WTC11 (cell line): Measurements from ENCODE around the gene ASB8. TPM values are rescaled to one million over a fixed set of nuclear protein-coding genes. Genes with fewer than 3 reads are reported as not detected.

ENCODE experiments used
- ATAC-seq: fragments of 200-7000 bp; cut with Tn5 transposase; 2 replicates; pipeline ENCODE4 v1.10.0; 2021; ENCODE audit warnings: mild to moderate bottlenecking, moderate library complexity
- CTCF ChIA-PET: fragments of 300-600 bp; sonication (Branson Sonifier 250); formaldehyde crosslinking; loops from one replicate; lab custom pipeline; 2021; ENCODE audit warnings: antibody characterized with exemption; lab: Charles Lee
- POLR2A ChIA-PET: fragments of 350-600 bp; sonication (Branson Sonifier 250); formaldehyde crosslinking; loops from one replicate; lab custom pipeline; 2021; ENCODE audit warnings: antibody characterized with exemption; lab: Charles Lee
- DNase-seq: peaks from one replicate; pipeline ENCODE4 v3.0.0; 2021; ENCODE audit warnings: low spot score
- H3K27ac Mint-ChIP-seq: 2 replicates; pipeline ENCODE4 v1.8.0; 2021; ENCODE audit warnings: mixed read lengths
- H3K27me3 Mint-ChIP-seq: 2 replicates; pipeline ENCODE4 v1.8.0; 2021; ENCODE audit warnings: low read depth, mild to moderate bottlenecking, moderate library complexity, mixed read lengths
- H3K36me3 Mint-ChIP-seq: 2 replicates; pipeline ENCODE4 v1.8.0; 2021; ENCODE audit warnings: mixed read lengths
- H3K4me1 Mint-ChIP-seq: 2 replicates; pipeline ENCODE4 v1.8.0; 2022; ENCODE audit warnings: mixed read lengths
- H3K4me3 Mint-ChIP-seq: 2 replicates; pipeline ENCODE4 v1.8.0; 2021; ENCODE audit warnings: mild to moderate bottlenecking, moderate library complexity, mixed read lengths
- H3K9me3 Mint-ChIP-seq: 2 replicates; pipeline ENCODE4 v1.8.0; 2021; ENCODE audit warnings: mixed read lengths
- ELF4 ChIP-seq: sonication (generic); formaldehyde crosslinking; IDR thresholded peaks from 2 replicates; pipeline ENCODE4 v1.8.1; 2022; ENCODE audit warnings: low read depth, mild to moderate bottlenecking, moderate library complexity, missing genetic modification reagents
- ERG ChIP-seq: fragments of 250-450 bp; sonication (Bioruptor Pico); IDR thresholded peaks from 2 replicates; pipeline ENCODE4 v1.8.0; 2021; ENCODE audit warnings: mild to moderate bottlenecking
- ESRRA ChIP-seq: sonication (generic); formaldehyde crosslinking; IDR thresholded peaks from 2 replicates; pipeline ENCODE4 v1.8.1; 2022; ENCODE audit warnings: mild to moderate bottlenecking, missing genetic modification reagents, borderline replicate concordance
- IRF2 ChIP-seq: sonication (generic); formaldehyde crosslinking; IDR thresholded peaks from 2 replicates; pipeline ENCODE4 v1.8.0; 2022; ENCODE audit warnings: low read depth, missing genetic modification reagents, borderline replicate concordance
- MAX ChIP-seq: sonication (generic); formaldehyde crosslinking; IDR thresholded peaks from 2 replicates; pipeline ENCODE4 v1.8.0; 2022; ENCODE audit warnings: mild to moderate bottlenecking, missing genetic modification reagents
- RELA ChIP-seq: sonication (generic); formaldehyde crosslinking; IDR thresholded peaks from 2 replicates; pipeline ENCODE4 v1.8.1; 2022; ENCODE audit warnings: missing genetic modification reagents, mild to moderate bottlenecking, borderline replicate concordance
- SMAD3 ChIP-seq: sonication (generic); formaldehyde crosslinking; IDR thresholded peaks from 2 replicates; pipeline ENCODE4 v1.8.0; 2022; ENCODE audit warnings: missing genetic modification reagents, mild to moderate bottlenecking, borderline replicate concordance
- SP1 ChIP-seq: sonication (generic); formaldehyde crosslinking; conservative IDR thresholded peaks from 2 replicates; pipeline ENCODE4 v1.8.1; 2022; ENCODE audit warnings: missing genetic modification reagents
- STAT6 ChIP-seq: sonication (generic); formaldehyde crosslinking; conservative IDR thresholded peaks from 2 replicates; pipeline ENCODE4 v1.8.1; 2023; ENCODE audit warnings: mild to moderate bottlenecking, low read depth, missing genetic modification reagents, moderate library complexity
- ZNF263 ChIP-seq: sonication (generic); formaldehyde crosslinking; IDR thresholded peaks from 2 replicates; pipeline ENCODE4 v1.8.1; 2022; ENCODE audit warnings: low read depth, mild to moderate bottlenecking, moderate library complexity, missing genetic modification reagents
- ZNF317 ChIP-seq: sonication (generic); formaldehyde crosslinking; IDR thresholded peaks from 2 replicates; pipeline ENCODE4 v1.8.1; 2023; ENCODE audit warnings: low read depth, mild to moderate bottlenecking, moderate library complexity, missing genetic modification reagents, borderline replicate concordance
- total RNA-seq: library from RNA; stranded (reverse); gene quantifications from 3 replicates; pipeline ENCODE4 v1.2.3, GENCODE V29; 2021
- TF ChIP-seq, protein P1 (sequence below): sonication (generic); formaldehyde crosslinking; IDR thresholded peaks from 2 replicates; pipeline ENCODE4 v1.8.1; 2023; ENCODE audit warnings: mild to moderate bottlenecking, missing genetic modification reagents, moderate library complexity
- TF ChIP-seq, protein P2 (sequence below): sonication (generic); formaldehyde crosslinking; IDR thresholded peaks from 2 replicates; pipeline ENCODE4 v1.8.0; 2023; ENCODE audit warnings: mild to moderate bottlenecking, missing genetic modification reagents
- TF ChIP-seq, protein P3 (sequence below): sonication (generic); formaldehyde crosslinking; conservative IDR thresholded peaks from 2 replicates; pipeline ENCODE4 v1.8.1; 2022; ENCODE audit warnings: mild to moderate bottlenecking, missing genetic modification reagents

Gene ASB8
- total RNA-seq, 1 experiment from 2014 or later, result 7.4 TPM

DNA sequence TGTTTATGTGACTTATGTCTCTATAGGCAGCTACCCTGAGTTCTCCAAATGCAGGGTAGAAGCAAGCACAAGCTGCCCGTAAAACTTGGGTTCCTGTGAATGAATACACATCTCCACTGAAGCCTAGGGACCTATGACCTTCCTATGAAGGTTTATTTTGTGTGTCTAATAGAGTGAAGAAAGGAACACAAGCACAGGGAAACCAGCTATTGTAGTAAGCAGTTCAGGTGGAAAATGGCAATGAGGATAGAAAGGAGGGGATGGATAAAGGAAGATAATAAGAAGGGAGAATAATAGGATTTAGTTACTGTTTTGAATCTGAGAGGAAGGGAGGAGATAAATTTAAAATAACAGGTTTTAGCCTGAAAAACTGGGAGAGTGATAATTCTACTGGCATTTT is 35.8 kb downstream of the ASB8 start:
- ATAC-seq, result no peak
- no peaks in the 10 kb centered on the region for H3K9me3 Mint-ChIP-seq
- peaks cover 16% of the 10 kb centered on the region for H3K4me1 Mint-ChIP-seq
- TF ChIP-seq, protein P1, sequence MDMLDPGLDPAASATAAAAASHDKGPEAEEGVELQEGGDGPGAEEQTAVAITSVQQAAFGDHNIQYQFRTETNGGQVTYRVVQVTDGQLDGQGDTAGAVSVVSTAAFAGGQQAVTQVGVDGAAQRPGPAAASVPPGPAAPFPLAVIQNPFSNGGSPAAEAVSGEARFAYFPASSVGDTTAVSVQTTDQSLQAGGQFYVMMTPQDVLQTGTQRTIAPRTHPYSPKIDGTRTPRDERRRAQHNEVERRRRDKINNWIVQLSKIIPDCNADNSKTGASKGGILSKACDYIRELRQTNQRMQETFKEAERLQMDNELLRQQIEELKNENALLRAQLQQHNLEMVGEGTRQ (CRISPR knock-in tag), result no peak
- no peak for TF ChIP-seq ZNF263 (CRISPR knock-in tag)
- TF ChIP-seq IRF2, result no peak
- TF ChIP-seq MAX (CRISPR knock-in tag), result no peak
- TF ChIP-seq SMAD3 (CRISPR knock-in tag), result no peak
- TF ChIP-seq ERG (CRISPR knock-in tag), result no peak
- no peak for TF ChIP-seq SP1 (CRISPR knock-in tag)
- no peak for TF ChIP-seq STAT6 (CRISPR knock-in tag)
- TF ChIP-seq RELA (CRISPR knock-in tag), result no peak
- TF ChIP-seq ZNF317 (CRISPR knock-in tag), result no peak
- TF ChIP-seq ELF4 (CRISPR knock-in tag), result no peak
- TF ChIP-seq, protein P2, sequence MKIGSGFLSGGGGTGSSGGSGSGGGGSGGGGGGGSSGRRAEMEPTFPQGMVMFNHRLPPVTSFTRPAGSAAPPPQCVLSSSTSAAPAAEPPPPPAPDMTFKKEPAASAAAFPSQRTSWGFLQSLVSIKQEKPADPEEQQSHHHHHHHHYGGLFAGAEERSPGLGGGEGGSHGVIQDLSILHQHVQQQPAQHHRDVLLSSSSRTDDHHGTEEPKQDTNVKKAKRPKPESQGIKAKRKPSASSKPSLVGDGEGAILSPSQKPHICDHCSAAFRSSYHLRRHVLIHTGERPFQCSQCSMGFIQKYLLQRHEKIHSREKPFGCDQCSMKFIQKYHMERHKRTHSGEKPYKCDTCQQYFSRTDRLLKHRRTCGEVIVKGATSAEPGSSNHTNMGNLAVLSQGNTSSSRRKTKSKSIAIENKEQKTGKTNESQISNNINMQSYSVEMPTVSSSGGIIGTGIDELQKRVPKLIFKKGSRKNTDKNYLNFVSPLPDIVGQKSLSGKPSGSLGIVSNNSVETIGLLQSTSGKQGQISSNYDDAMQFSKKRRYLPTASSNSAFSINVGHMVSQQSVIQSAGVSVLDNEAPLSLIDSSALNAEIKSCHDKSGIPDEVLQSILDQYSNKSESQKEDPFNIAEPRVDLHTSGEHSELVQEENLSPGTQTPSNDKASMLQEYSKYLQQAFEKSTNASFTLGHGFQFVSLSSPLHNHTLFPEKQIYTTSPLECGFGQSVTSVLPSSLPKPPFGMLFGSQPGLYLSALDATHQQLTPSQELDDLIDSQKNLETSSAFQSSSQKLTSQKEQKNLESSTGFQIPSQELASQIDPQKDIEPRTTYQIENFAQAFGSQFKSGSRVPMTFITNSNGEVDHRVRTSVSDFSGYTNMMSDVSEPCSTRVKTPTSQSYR (CRISPR knock-in tag), result no peak
- TF ChIP-seq, protein P3, sequence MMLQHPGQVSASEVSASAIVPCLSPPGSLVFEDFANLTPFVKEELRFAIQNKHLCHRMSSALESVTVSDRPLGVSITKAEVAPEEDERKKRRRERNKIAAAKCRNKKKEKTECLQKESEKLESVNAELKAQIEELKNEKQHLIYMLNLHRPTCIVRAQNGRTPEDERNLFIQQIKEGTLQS (CRISPR knock-in tag), result no peak
- TF ChIP-seq ESRRA, result no peak
- no peak overlapping the region for H3K4me3 Mint-ChIP-seq
- peaks cover 27% of the 10 kb centered on the region for H3K36me3 Mint-ChIP-seq
- POLR2A ChIA-PET, result no interaction called here
- no peak for DNase-seq
- H3K27me3 Mint-ChIP-seq, result no peaks in the 10 kb centered on the region
- no peak overlapping the region for H3K27ac Mint-ChIP-seq
- CTCF ChIA-PET, result no interaction called here

DNA sequence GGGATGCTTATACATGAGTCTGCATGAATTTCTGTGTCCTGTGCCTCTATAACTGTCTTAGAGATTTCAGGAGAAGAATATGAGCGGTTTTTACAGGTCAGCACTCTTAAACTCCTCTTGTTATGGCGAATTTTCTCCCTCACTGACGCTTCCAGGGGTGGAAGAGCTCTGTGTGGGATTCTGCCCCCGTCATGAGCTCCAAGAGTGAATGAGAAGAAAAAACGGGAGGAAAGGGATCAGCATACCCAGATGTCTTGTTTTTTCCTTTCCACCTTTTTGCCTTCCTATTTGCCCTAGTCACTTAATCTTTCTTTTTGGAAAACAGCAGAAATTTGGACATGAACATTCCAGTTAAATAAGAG is 37.5 kb downstream of the ASB8 start:
- POLR2A ChIA-PET, result interaction anchor here (1.1 to 2.2 kb wide), 6 partner anchors 10 to 157 kb away, joined by 3 to 16 read pairs (median 6); partner anchors contain the start of genes ASB8, SENP1 and TMEM106C
- H3K27ac Mint-ChIP-seq, result peak overlapping the region; percentile 42

More for the DNA sequence above, 37.5 kb downstream of the ASB8 start:
- CTCF ChIA-PET, result interaction anchor here (0.9 to 2.2 kb wide), 13 partner anchors 14 to 281 kb away, joined by 3 to 16 read pairs (median 4); partner anchors contain the start of genes ASB8, SENP1, TMEM106C and VDR
- TF ChIP-seq, protein P1 (CRISPR knock-in tag), result no peak
- Mint-ChIP-seq H3K4me1 (peaks cover 16% of the 10 kb centered on the region), H3K9me3 (peaks cover 7% of the 10 kb centered on the region), H3K4me3 (peak overlapping the region; percentile 92), H3K36me3 (peaks cover 23% of the 10 kb centered on the region), H3K27me3 (peaks cover 7% of the 10 kb centered on the region)
- no peak for ATAC-seq
- no peak for DNase-seq
